A673 (cell line): ENCODE data around the gene DSP.

Experiments
- CTCF ChIP-seq: fragments of 300-800, 200-600 bp; sonication (generic); conservative IDR thresholded peaks from 2 replicates; pipeline ENCODE4 v1.5.1; 2017; ENCODE audit warnings: low read depth, mild to moderate bottlenecking, antibody characterized with exemption, low read length, moderate library complexity, mixed read lengths
- EZH2 ChIP-seq: fragments of 200-600 bp; sonication (generic); IDR thresholded peaks from 2 replicates; pipeline ENCODE4 v1.6.1; 2017; ENCODE audit warnings: borderline replicate concordance, low read depth, mild to moderate bottlenecking, mixed read lengths, antibody characterized with exemption, low read length; ENCODE audit not compliant: poor library complexity, severe bottlenecking

DNA sequence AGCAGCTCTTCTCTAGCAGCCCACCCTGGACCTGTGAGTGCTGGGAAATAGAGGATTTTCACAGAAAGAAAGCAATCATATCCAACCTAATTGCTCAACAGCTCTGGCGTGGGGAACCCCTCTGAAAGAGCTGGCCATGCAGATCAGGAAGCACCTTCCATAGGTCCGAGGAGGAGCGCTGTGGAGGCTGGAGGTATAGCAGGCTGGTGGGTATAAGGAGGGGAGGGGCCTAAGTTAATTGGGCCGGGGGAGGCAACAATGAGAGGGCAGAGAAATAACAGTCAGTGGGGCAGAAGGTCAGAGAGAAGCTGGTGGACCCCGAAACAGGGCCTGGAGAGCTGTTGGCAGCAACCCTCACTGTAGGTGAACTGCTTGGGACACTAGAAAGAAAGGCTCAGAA, 89.3 kb downstream of the DSP start:
- no peak for TF ChIP-seq CTCF
- no peak for TF ChIP-seq EZH2
